HG03103 (cell line): ENCODE results near the gene DNAAF3.
"Not testable (repeated sequence)": the region's sequence is repeated elsewhere in the genome, so short reads cannot be mapped to it uniquely, and the experiment has no call there.

Experiments
- ATAC-seq: cut with Tn5 transposase; IDR thresholded peaks from one replicate; pipeline ENCODE4 v1.9.1; 2021; ENCODE audit warnings: low read depth; ENCODE audit not compliant: unreplicated experiment

DNAAF3 gene

DNA sequence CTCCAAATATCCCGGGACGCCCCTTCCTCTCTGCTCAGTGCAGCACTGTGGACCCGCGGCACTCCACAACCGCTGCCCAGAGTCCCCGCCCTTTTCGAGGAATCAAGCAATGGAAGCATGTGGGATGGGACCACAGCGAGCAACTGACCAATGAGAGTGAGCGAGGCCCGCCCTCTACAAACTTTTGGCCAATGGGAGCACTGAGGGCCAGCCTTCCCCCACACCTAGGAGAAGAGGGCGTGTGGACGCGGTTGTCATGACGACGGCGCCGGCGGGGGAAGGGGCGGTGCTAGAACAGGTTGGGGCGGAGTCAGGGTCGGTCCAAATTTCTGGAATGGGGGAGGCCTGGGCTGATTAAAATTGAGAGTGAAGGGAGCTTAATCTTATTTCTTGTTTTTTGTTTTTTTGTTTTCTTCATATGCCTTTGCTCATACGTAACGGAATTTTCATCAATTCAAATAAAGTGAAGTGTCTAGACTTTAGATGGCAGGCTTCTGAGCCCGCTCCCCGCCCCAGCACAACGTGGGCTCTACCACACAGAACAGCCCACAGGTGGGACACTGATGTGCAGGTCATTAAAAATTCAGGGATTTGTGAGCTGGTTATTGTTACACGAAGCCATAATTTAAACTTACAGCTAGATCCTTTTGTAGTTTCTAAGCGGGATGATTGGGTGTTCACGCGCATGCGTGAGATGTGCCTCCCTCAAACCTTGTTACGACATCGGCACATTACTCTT is at the start of gene DNAAF3:
DNAAF3 (minus strand) TSS at position 84 of the 739 bp plus-strand sequence. CDS start 200 bp downstream, outside the sequence.
- ATAC-seq, result peak; percentile 89

- no peak for ATAC-seq
Measured at GRCh38 chr19:55213547-55213946, 47.1 kb upstream of the DNAAF3 start.

GRCh38 chr19:55212447-55212846 is 46.0 kb upstream of the DNAAF3 start:
- ATAC-seq, result no peak

DNA sequence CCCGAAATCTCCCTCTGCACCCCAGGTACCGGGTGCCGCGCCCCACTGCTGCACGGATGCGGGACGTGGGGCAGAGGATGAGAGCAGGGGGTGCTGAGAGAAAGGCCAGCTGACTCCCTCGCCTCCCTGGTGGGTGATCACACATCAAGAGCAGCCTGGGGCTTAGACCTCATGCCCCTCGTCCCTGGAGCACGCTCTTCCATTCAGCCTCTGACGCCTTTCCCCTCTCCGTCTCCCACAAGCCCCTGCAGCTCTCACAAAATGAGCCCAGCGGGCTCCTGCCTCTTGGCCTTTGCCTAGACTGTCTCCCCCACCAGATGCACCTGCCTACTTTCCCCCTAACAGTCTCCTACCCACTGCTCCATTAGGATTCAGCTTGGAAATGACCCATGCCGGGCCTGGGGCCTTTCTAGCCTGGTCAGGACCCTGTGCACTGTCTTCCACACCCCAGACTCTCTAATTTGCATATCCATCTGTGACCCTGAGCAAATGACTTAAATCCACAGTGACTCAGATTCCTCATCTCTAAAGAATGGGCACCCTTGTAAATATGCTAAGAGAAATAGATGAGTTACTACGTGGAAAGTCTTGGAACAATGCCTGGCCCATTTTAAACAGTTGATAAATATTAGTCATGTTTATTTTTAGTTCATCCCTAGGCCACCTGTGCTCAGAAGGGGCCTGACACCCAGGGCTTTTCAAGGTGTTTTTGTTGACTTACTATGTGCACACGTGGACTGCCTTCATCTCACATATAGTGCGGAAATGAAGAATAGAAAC is 43.5 kb upstream of the DNAAF3 start:
- ATAC-seq, result no peak

DNA sequence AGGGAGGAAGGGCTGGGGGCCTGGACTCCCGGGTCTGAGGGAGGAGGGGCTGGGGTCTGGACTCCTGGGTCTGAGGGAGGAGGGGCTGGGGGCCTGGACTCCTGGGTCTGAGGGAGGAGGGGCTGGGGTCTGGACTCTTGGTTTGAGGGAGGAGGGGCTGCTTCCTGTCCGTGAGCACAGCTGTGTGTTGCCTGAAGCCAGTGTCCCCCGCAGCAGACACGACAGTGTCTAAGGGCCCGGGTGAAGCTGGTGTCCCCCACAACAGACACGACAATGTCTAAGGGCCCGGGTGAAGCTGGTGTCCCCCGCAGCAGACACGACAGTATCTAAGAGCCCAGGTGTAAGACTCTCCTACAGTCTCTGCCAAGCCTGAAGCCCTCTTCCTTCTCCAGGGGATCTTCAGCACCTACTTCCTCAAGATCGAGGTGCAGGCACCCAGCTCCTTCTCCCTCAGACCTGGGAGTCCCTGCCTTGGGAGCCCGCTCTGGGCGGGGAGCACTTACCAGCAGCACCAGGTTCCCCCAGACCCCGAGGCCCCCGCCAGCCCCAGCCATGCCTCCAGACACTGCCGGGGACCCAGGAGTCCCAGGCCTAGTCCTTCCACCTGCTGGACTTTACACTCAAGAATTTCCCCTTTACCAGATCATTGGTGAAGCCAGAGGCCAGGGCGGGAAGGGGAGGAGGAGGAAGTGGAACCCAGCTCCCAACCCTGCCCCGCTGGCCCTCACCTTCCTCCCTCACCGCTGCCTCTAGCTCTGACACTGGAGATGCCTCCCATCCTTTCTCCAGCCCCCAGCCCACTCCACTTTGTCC is 42.7 kb upstream of the DNAAF3 start, which contains the start of gene PTPRH:
PTPRH (minus strand) TSS at position 622 of the 813 bp plus-strand sequence; CDS start at position 554, 68 bp downstream.
- ATAC-seq, result no peak

DNA sequence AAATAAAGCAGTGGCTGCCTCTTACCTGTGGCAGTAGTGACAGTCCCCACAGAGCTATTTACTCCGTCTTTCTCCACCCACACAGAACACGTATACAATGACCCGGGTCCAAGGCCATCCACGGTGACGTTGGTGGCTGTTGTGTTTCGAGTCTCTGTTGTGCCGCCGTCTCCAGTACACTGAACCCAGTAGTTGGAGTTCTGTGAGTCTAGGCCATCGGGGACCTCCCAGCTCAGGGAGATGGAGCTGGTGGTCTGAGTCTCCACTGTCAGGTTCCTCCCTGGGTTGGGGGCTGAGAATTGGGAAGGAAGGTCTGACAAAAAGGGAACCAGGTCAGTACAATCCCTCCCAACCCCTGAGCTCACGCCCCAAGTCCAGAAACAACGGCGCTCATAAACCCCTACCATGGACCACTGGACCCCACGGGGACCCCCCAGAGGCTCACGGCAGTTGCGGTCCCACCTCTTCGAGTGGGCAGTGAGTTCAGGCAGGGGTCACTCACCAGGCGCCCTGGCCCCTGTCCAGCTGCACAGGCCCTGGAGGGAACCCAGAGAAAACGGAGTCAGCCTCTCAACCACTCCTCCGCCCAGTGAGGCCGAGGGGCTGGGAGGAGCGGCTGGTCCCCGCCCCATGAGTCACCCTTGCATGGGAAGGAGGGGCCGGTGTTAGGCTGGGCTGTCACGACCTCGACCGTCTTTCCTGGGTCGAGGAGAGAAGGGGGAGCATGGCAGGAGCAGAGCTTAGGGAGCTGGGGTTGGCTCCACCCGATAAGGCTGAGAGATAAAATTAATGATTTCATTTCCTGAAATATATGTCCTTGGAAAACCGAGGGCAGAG is 40.5 kb upstream of the DNAAF3 start:
- ATAC-seq, result no peak

DNA sequence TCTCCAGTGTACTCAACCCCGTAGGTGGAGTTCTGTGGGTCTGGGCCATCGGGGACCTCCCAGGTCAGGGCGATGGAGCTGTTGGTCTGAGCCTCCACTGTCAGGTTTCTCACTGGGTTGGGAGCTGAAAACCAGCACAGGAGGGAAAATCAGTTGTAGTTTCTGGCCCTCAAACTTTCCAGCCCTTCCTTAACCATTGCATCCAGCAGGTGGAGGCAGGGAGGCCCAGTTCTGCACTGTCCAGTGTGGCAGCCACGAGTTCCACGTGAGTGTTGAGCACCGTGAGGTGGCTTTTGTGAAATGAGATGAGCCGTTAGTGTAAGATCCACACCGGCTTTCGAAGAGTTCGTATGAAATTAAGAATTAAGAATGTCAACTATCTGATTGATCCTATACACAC is 35.8 kb upstream of the DNAAF3 start:
- ATAC-seq, result not testable (repeated sequence)

DNA sequence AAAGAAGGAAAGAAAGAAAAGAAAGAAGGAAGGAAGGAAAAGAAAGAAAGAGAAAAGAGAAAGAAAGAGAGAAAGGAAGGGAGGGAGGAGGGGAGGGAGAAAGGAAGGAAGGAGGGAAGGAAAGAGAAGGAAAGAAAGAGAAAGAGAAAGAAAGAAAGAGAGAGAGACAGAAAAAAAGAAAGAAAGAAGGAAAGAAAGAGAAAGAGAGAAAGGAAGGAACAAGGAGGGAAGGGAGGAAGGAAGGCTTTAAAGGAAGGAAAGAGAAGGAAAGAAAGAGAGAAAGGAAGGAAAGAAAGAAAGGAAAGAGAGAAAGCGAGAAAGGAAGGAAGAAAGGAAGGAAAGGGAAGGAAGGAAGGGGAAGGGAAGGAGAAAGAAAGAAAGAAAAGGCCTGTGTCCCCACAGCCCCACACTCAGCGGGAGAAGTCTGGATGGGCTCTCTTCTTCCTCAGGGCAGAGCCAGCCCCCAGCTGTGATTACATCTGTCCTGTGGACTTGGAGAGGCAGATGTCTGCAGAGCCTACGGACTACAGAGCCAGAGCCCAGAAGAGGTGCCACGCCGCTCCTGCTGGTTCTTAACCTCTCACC is 33.3 kb upstream of the DNAAF3 start:
- ATAC-seq, result no peak

- ATAC-seq, result no peak
Measured at GRCh38 chr19:55198651-55199050, 32.2 kb upstream of the DNAAF3 start.

DNA sequence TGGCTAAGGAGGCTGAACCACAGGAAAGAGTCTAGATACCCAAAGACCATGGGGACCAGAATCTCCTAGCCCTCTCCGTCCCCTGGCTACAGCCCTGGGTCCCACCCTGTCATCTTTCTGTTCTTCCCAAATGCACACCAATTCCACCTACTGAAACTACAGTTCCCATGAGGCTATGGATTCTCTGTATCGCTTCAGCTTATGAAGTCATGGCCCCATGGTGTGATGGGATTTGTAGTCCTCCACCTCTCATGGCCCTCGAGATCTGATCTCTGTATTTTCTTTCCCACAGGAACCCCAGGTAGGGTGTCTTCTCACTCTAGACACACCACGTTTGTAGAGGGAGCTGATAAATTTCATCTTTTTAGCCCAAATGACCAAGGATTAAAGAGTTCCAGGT is 31.1 kb upstream of the DNAAF3 start:
- ATAC-seq, result no peak

DNA sequence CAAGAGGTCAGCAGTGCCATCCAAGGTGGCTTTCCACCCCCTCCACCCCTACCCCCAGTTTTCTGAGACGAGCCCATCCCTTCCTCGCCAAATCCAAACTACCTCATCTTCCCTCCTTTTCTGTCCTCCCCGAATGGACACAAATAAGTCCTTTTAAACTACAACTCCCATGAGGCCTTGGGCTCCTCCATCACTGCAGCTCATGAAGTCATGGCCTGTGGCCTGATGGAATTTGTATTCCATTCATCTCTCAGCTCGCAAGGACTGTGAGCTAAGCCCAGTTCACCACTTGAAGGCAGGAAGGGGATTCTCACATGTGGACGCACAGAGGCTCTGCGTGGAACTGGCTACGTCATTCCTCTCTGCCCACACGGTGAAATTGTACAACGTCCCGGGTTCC is 30.4 kb upstream of the DNAAF3 start:
- no peak for ATAC-seq

DNA sequence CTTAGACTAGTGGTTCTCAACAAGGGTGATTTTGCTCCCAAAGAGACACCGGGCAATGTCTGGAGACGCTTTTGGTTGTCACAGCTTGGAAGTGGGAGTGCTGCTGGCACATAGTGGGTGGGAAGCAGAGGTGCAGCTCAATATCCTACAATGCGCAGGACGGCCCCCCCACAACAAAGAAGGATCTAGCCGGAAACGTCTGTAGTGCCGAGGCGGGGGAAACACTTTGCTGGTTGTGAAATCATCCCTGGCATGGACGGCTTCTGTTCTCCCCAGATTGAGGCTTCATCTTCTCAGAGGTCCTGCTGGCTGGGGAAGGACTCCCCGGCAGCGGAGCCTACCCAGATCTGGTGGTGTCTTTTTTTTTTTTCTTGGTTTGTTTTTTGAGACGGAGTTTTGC is 27.1 kb upstream of the DNAAF3 start:
- no peak for ATAC-seq

DNA sequence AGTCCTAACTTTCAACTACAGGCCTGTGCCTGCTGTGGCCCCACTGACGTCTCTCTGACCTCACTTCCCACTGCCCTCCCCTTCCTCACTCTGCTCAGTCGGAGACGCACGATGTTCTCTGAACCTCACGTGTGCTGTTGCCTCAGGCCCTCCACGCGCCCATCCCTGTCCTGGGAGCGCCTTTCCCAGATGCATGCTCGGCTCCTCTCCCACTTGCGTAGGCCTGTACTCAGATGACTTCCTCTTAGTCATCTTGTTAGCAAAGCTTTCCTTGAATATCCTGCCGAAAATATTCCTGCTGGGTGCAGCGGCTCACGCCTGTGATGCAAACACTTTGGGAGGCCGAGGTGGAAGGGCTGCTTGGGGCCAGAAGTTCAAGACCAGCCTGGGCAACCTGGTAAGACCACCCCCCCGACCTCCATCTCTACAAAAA is 23.0 kb upstream of the DNAAF3 start:
- ATAC-seq, result no peak

GRCh38 chr19:55188625-55189024 is 22.2 kb upstream of the DNAAF3 start:
- ATAC-seq, result no peak

GRCh38 chr19:55186080-55186479 is 19.7 kb upstream of the DNAAF3 start:
- ATAC-seq, result no peak

- ATAC-seq, result no peak
Measured at GRCh38 chr19:55181740-55182139, 15.3 kb upstream of the DNAAF3 start.

- no peak for ATAC-seq
Measured at GRCh38 chr19:55179606-55180484, 13.4 kb upstream of the DNAAF3 start, which contains the start of gene SYT5. Gene SYT5 (minus strand): TSS chr19:55180289. CDS start chr19:55179041, 1,248 bp downstream.

- ATAC-seq, result peak; percentile 55
Measured at GRCh38 chr19:55178781-55179599, 12.6 kb upstream of the DNAAF3 start.
